Adrenal gland (tissue), 12 donors: ENCODE measurements around the gene CACNA1F. TPM values are rescaled to one million over a fixed set of nuclear protein-coding genes. Genes with fewer than 3 reads are reported as not detected.

Experiments used
- DNase-seq, 7 donors: peaks; one replicate each; pipeline ENCODE4 v3.0.0-alpha.2; 2019 to 2020
- H3K27ac ChIP-seq, 5 donors: fragments of 200-600 bp; sonication (generic) in 4 of 5; 1 replicate in 3 of 5; 2 replicates in 2 of 5; pipeline versions ENCODE4 v1.5.1 to v1.8.0; 2016 to 2020; ENCODE audit warnings: mild to moderate bottlenecking in 1 of 5
- H3K27me3 ChIP-seq: fragments of 200-600 bp; 2 replicates; pipeline ENCODE4 v1.8.0; 2021
- H3K36me3 ChIP-seq, 2 donors: fragments of 200-600 bp; replicated peaks in 1 of 2; 1 replicate in 1 of 2; 2 replicates in 1 of 2; pipeline versions ENCODE4 v1.5.1 to v1.8.0; 2018 to 2022
- H3K4me1 ChIP-seq, 2 donors: fragments of 200-600 bp; replicated peaks in 1 of 2; 1 replicate in 1 of 2; 2 replicates in 1 of 2; pipeline versions ENCODE4 v1.5.1 to v1.8.0; 2018 to 2021
- H3K4me3 ChIP-seq, 4 donors: fragments of 200-600 bp; sonication (generic) in 3 of 4; one replicate each; pipeline ENCODE4 v1.5.1; 2016 to 2018
- H3K9me3 ChIP-seq, 3 donors: fragments of 200-600 bp; sonication (generic) in 1 of 3; replicated peaks in 1 of 3; 1 replicate in 2 of 3; 2 replicates in 1 of 3; pipeline versions ENCODE4 v1.5.1 to v1.8.0; 2016 to 2021
- CTCF ChIP-seq, 6 experiments: fragments of 450-650 bp in 4 of 6; fragments of 200-600 bp in 2 of 6; sonication (generic) in 1 of 6; IDR thresholded peaks; 1 replicate in 5 of 6; 2 replicates in 1 of 6; pipeline versions ENCODE4 v1.5.1 to v1.8.0; 2016 to 2021; ENCODE audit warnings: antibody characterized with exemption in 6 of 6, mild to moderate bottlenecking in 2 of 6, moderate library complexity in 1 of 6
- POLR2A ChIP-seq, 2 donors: fragments of 450-650 bp; IDR thresholded peaks; one replicate each; pipeline ENCODE4 v1.6.1; 2017; ENCODE audit warnings: antibody characterized with exemption in 2 of 2, mild to moderate bottlenecking in 2 of 2, moderate library complexity in 1 of 2
- WGBS, 4 donors: extraction: QIAGEN DNeasy Blood & Tissue Kit in 2 of 4; methylation state at CpG; one replicate each; pipeline versions ENCODE4 v1.1.5 to v1.1.7; 2013 to 2017; 5-methylcytosine and 5-hydroxymethylcytosine counted together
- intact Hi-C, 2 donors: fragments of 100-400 bp; cut with DNase I; formaldehyde crosslinking; loops; one replicate each; pipeline versions ENCODE4 v1.14.1 to v1.15.0; 2022 to 2023
- polyA plus RNA-seq, 3 donors: library from polyadenylated mRNA; stranded (reverse); fragments of 200-250 nt in 2 of 3; fragments of 350-450 nt in 1 of 3; fragmentation: Illumina TruSeq in 1 of 3; extraction: RNeasy Lipid Tissue Mini Kit (QIAGEN cat#74804) in 1 of 3; gene quantifications; one replicate each; pipeline ENCODE4 v1.2.3, GENCODE V29; 2013 to 2014
- total RNA-seq, 9 donors: library from RNA; depleted of rRNA in 4 of 9; stranded (reverse); fragments of >200 nt in 4 of 9; fragments of 120-200 nt in 1 of 9; fragmentation: NEBNext Ultra II Directional in 1 of 9; extraction: Animal tissue kit (Norgen Biotek cat#: 25700) in 1 of 9; gene quantifications; one replicate each; pipeline versions ENCODE4 v1.1.0 to v1.2.4, GENCODE V29; 2013 to 2023
- donor health status: healthy with polysubstance abuse.
- donor health status: Bipolar disorder and iron deficiency.
- donor health status: DM: yes; HTN: yes; CAD: no.
- donor health status: DM: no; HTN: no; CAD: no.
- donor health status: DM: no; HTN: no; CAD: no.
- donor health status: DM: yes; HTN: yes; CAD: no.

The CACNA1F gene
- total and polyA plus RNA-seq, 12 donors = 0.13 to 0.24 (median 0.17) TPM; not detected in 7

GRCh38 chrX:49212861-49213260 is 20.3 kb downstream of the CACNA1F start:
- Histone ChIP-seq H3K4me3 (no peak overlapping the region), H3K4me1 (no peaks in the 10 kb centered on the region), H3K27ac (no peak overlapping the region), H3K36me3 (no peaks in the 10 kb centered on the region), H3K27me3 (no peaks in the 10 kb centered on the region), H3K9me3 (no peaks in the 10 kb centered on the region)
- intact Hi-C loops = no loop called here
- TF ChIP-seq POLR2A (IDR thresholded peaks at IDR 0.05) (no peak), CTCF (IDR thresholded peaks at IDR 0.05) (no peak)
- no peak for DNase-seq
- WGBS, 4 donors = 36 to 83% (median 53%) methylated on average over 1 of the region's 1 CpG

DNA sequence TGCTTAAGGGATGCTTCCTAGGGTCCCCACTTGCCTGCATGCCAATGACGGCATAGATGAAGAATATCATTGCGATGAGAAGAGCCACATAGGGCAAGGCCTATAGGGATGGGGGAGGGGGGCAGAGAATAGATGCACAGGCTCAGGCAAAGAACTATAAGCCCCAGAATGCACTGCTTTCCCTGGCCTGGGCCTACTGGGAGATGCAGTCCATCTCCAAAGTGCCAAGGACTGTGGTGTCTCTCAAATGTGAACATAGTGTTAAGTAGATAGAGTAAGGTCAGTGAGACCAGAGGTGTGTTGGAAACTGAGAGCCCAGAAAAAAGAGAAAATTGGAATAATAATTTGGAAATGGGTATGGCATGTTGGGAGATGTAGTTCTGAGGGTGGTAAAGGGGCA is 20.9 kb downstream of the CACNA1F start:
- 67 to 100% (median 88%) methylated on average over 2 of the region's 2 CpGs for WGBS, 4 donors
- TF ChIP-seq CTCF (IDR thresholded peaks at IDR 0.05) = no peak
- TF ChIP-seq POLR2A (IDR thresholded peaks at IDR 0.05) = no peak

DNA sequence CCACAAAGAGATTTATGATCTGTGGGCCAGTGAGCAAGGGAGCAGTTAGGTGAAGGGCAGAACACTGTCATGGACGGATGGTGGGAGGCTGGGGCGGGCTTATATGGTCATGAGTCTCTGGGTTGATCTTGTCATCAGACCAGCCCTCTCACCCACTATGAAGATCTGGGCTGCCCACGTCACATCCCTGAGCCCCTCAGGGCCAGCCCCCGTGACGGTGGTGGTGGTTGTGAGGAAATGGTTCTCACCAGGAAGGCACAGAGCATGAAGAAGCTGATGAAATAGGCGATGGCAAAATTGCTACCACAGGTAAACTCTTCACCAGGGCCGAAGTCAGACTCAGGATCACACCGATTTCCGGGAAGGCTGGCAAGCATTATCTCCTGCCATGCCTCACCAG is 22.1 kb downstream of the CACNA1F start:
- 79 to 92% (median 84%) methylated on average over 9 of the region's 9 CpGs; no CpG with 5 or more reads in 1 of the 4 donors for WGBS, 4 donors
- TF ChIP-seq POLR2A (IDR thresholded peaks at IDR 0.05) (no peak), CTCF (IDR thresholded peaks at IDR 0.05) (no peak)
- no peaks in the 10 kb centered on the region for H3K36me3 ChIP-seq

More for the DNA sequence above, 20.9 kb downstream of the CACNA1F start:
- Histone ChIP-seq H3K4me1 (no peaks in the 10 kb centered on the region), H3K27ac (no peak overlapping the region), H3K36me3 (no peaks in the 10 kb centered on the region), H3K4me3 (no peak overlapping the region), H3K27me3 (no peaks in the 10 kb centered on the region), H3K9me3 (no peaks in the 10 kb centered on the region)
- intact Hi-C loops = no loop called here
- no peak for DNase-seq

GRCh38 chrX:49210406-49210805 is 22.7 kb downstream of the CACNA1F start:
- TF ChIP-seq CTCF (IDR thresholded peaks at IDR 0.05) (no peak), POLR2A (IDR thresholded peaks at IDR 0.05) (no peak)
- Histone ChIP-seq H3K36me3 (no peaks in the 10 kb centered on the region), H3K4me3 (no peak overlapping the region), H3K27ac (no peak overlapping the region), H3K27me3 (peaks cover 6% of the 10 kb centered on the region), H3K9me3 (no peaks in the 10 kb centered on the region), H3K4me1 (no peaks in the 10 kb centered on the region)
- WGBS, 4 donors = 65 to 78% (median 71%) methylated on average over 5 to 8 of the region's 8 CpGs
- DNase-seq = no peak
- intact Hi-C loops = no loop called here

More for the DNA sequence above, 22.1 kb downstream of the CACNA1F start:
- DNase-seq = no peak
- Histone ChIP-seq H3K27me3 (peaks cover under 1% of the 10 kb centered on the region), H3K27ac (no peak overlapping the region), H3K4me1 (no peaks in the 10 kb centered on the region), H3K9me3 (no peaks in the 10 kb centered on the region), H3K4me3 (no peak overlapping the region)
- intact Hi-C loops = no loop called here
